Germinal center (tissue), 1 donor: Measurements from ENCODE around the gene LILRB5.
"Not testable (repeated sequence)": the region's sequence is repeated elsewhere in the genome, so short reads cannot be mapped to it uniquely, and the experiment has no call there.

ENCODE experiments used
- DNase-seq: peaks from one replicate; pipeline ENCODE4 v3.0.0; 2012; ENCODE audit warnings: mixed read lengths, low spot score

The LILRB5 gene

GRCh38 chr19:54242646-54243045 lies 14.4 kb downstream of the LILRB5 start, which contains the start of gene LILRA6:
Gene LILRA6 (minus strand): TSS chr19:54242790.
- not testable (repeated sequence) for DNase-seq

- DNase-seq = not testable (repeated sequence)
Measured at GRCh38 chr19:54242234-54242633, 14.8 kb downstream of the LILRB5 start.

GRCh38 chr19:54240372-54241336 lies 16.4 kb downstream of the LILRB5 start:
- not testable (repeated sequence) for DNase-seq

GRCh38 chr19:54239491-54240371 lies 17.3 kb downstream of the LILRB5 start:
- not testable (repeated sequence) for DNase-seq

GRCh38 chr19:54233941-54234340 lies 23.1 kb downstream of the LILRB5 start:
- no peak for DNase-seq

GRCh38 chr19:54231077-54231931 lies 25.8 kb downstream of the LILRB5 start:
- peak; percentile 56 for DNase-seq

- DNase-seq = no peak
Measured at GRCh38 chr19:54230031-54230430, 27.0 kb downstream of the LILRB5 start.

- no peak for DNase-seq
Measured at GRCh38 chr19:54229146-54229545, 27.9 kb downstream of the LILRB5 start.

- not testable (repeated sequence) for DNase-seq
Measured at GRCh38 chr19:54224619-54225018, 32.5 kb downstream of the LILRB5 start.

- not testable (repeated sequence) for DNase-seq
Measured at GRCh38 chr19:54223937-54224281, 33.2 kb downstream of the LILRB5 start.

GRCh38 chr19:54223277-54223936 lies 33.7 kb downstream of the LILRB5 start:
- not testable (repeated sequence) for DNase-seq

- not testable (repeated sequence) for DNase-seq
Measured at GRCh38 chr19:54222474-54223276, 34.4 kb downstream of the LILRB5 start, which contains the start of gene LILRB3. Gene LILRB3 (minus strand): TSS chr19:54223007. CDS start chr19:54222976, 31 bp downstream.

- DNase-seq = not testable (repeated sequence)
Measured at GRCh38 chr19:54221947-54222346, 35.1 kb downstream of the LILRB5 start.

- not testable (repeated sequence) for DNase-seq
Measured at GRCh38 chr19:54219702-54220101, 37.4 kb downstream of the LILRB5 start.

GRCh38 chr19:54218960-54219661 lies 38.0 kb downstream of the LILRB5 start:
- DNase-seq = no peak

- DNase-seq = no peak
Measured at GRCh38 chr19:54218259-54218658, 38.8 kb downstream of the LILRB5 start.

GRCh38 chr19:54217517-54218247 lies 39.4 kb downstream of the LILRB5 start:
- DNase-seq = not testable (repeated sequence)

GRCh38 chr19:54216869-54217268 lies 40.2 kb downstream of the LILRB5 start:
- DNase-seq = no peak

GRCh38 chr19:54214734-54215133 lies 42.3 kb downstream of the LILRB5 start:
- DNase-seq = not testable (repeated sequence)
